ENCODE results near the gene ATP6V0E2.

The ATP6V0E2 gene

GRCh38 chr7:149873074-149873969, at the start of gene ATP6V0E2:
ATP6V0E2 (plus strand) TSS chr7:149873969; CDS start chr7:149874066, 97 bp downstream.
- TF ChIP-seq, protein P1, sequence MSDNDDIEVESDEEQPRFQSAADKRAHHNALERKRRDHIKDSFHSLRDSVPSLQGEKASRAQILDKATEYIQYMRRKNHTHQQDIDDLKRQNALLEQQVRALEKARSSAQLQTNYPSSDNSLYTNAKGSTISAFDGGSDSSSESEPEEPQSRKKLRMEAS (IDR thresholded peaks at IDR 0.05; ENCODE audit: low read depth, low read length): no peak
- H3K4me3 ChIP-seq (ENCODE audit: low read depth, low read length): peak within 1 kb of the TSS; percentile 60
- peak; percentile 92 for DNase-seq (ENCODE audit: low read depth)

DNA sequence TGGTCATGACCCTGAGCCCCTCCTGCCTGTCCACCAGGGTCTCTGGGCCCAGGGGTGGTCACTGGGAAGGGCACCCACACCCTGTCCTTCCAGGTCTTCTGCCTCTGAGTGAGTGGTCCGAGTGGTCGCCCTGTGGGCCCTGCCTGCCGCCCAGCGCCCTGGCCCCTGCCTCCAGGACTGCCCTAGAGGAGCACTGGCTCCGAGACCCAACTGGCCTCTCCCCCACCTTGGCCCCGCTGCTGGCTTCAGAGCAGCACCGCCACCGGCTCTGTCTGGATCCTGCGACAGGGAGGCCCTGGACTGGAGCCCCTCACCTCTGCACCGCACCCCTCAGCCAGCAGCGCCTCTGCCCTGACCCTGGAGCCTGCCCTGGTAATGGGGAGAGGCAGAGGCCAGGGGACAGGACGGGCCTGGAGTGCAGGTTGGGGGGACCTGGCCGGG, 49.4 kb upstream of the ATP6V0E2 start:
- H3K4me3 ChIP-seq (ENCODE audit: low read depth, low read length): no peak overlapping the region
- no peak for DNase-seq (ENCODE audit: low read depth)
- TF ChIP-seq POLR2A (IDR thresholded peaks at IDR 0.05; ENCODE audit: extremely low read depth, insufficient read length): no peak
- TF ChIP-seq, protein P2, sequence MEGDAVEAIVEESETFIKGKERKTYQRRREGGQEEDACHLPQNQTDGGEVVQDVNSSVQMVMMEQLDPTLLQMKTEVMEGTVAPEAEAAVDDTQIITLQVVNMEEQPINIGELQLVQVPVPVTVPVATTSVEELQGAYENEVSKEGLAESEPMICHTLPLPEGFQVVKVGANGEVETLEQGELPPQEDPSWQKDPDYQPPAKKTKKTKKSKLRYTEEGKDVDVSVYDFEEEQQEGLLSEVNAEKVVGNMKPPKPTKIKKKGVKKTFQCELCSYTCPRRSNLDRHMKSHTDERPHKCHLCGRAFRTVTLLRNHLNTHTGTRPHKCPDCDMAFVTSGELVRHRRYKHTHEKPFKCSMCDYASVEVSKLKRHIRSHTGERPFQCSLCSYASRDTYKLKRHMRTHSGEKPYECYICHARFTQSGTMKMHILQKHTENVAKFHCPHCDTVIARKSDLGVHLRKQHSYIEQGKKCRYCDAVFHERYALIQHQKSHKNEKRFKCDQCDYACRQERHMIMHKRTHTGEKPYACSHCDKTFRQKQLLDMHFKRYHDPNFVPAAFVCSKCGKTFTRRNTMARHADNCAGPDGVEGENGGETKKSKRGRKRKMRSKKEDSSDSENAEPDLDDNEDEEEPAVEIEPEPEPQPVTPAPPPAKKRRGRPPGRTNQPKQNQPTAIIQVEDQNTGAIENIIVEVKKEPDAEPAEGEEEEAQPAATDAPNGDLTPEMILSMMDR (IDR thresholded peaks at IDR 0.05; ENCODE audit: low read depth, low read length): no peak
- no peak for TF ChIP-seq MYC (IDR thresholded peaks at IDR 0.05; ENCODE audit: low read depth, low read length)
- TF ChIP-seq, protein P1 (IDR thresholded peaks at IDR 0.05; ENCODE audit: low read depth, low read length): no peak

DNA sequence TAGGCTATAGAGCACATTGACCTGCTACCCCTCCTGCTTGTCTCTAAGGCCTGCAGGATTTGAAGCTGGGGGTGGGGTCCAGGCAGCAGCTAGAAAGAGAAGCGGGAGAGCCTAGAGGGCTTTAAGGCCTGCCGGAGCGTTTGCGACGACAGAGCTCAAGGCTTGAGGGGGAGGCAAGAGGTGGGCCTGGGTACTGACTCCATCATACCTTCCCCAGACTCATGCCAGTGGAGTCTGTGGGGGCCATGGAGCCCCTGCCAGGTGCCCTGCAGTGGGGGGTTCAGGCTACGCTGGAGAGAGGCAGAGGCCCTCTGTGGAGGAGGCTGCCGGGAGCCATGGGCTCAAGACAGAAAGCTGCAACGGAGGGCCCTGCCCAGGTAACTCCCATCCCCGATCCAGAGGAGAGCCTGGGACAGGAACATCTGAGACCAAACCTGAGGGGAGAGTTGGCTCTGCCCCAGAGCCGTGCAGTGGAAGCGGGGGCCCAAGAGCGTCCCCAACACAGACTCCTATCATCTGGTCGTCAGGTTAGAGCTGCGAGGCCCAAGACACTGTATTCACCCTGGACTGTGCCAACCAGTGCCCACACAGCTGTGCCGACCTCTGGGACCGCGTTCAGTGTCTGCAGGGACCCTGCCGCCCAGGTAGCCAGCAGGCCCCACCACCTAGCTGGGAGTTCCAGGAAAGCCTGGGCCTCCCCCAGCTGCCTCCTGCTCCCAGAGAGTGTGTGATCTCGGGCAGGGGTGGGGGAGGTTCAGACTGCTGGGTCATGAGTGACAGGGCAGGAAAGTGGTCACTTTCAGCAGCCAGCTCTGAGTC, 48.8 kb upstream of the ATP6V0E2 start:
- TF ChIP-seq MYC (IDR thresholded peaks at IDR 0.05; ENCODE audit: low read depth, low read length) (no peak), POLR2A (IDR thresholded peaks at IDR 0.05; ENCODE audit: extremely low read depth, insufficient read length) (no peak)
- TF ChIP-seq, protein P2 (IDR thresholded peaks at IDR 0.05; ENCODE audit: low read depth, low read length): no peak
- TF ChIP-seq, protein P1 (IDR thresholded peaks at IDR 0.05; ENCODE audit: low read depth, low read length): no peak
- H3K4me3 ChIP-seq (ENCODE audit: low read depth, low read length): no peak overlapping the region
- no peak for DNase-seq (ENCODE audit: low read depth)

DNA sequence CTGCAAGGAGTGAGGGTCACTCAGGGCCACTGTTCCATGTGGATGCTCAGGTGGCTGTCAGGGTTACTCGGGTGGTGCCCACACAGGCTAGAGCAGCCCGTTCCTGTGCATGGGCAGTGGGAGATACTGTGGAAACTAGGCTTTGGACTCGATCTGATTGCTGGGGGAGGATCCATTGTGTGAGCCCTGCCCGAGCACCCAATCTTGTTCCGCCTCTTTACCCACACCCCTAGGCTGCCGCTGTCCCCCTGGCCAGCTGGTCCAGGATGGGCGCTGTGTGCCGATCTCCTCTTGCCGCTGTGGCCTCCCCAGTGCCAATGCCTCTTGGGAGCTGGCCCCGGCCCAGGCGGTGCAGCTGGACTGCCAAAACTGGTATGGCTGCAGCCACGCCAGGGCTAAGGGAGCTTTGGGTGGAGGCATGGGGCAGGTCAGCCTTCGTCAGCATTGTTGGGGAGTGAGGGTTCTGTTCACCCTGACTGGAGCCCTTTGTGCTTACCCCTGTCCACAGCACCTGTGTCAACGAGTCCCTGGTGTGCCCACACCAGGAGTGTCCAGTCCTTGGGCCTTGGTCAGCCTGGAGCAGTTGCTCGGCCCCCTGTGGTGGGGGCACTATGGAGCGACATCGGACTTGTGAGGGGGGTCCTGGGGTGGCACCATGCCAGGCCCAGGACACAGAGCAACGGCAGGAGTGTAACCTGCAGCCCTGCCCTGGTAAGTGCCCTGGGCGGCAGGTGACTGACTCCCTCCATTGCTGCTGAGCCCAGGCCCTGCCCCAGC, 48.0 kb upstream of the ATP6V0E2 start:
- TF ChIP-seq, protein P1 (IDR thresholded peaks at IDR 0.05; ENCODE audit: low read depth, low read length): no peak
- TF ChIP-seq MYC (IDR thresholded peaks at IDR 0.05; ENCODE audit: low read depth, low read length): no peak
- TF ChIP-seq, protein P2 (IDR thresholded peaks at IDR 0.05; ENCODE audit: low read depth, low read length): no peak
- TF ChIP-seq POLR2A (IDR thresholded peaks at IDR 0.05; ENCODE audit: extremely low read depth, insufficient read length): no peak
- H3K4me3 ChIP-seq (ENCODE audit: low read depth, low read length): no peak overlapping the region
- no peak for DNase-seq (ENCODE audit: low read depth)

GRCh38 chr7:149826344-149827088, 47.3 kb upstream of the ATP6V0E2 start:
- TF ChIP-seq, protein P2 (IDR thresholded peaks at IDR 0.05; ENCODE audit: low read depth, low read length): no peak
- TF ChIP-seq, protein P1 (IDR thresholded peaks at IDR 0.05; ENCODE audit: low read depth, low read length): no peak
- TF ChIP-seq POLR2A (IDR thresholded peaks at IDR 0.05; ENCODE audit: extremely low read depth, insufficient read length) (no peak), MYC (IDR thresholded peaks at IDR 0.05; ENCODE audit: low read depth, low read length) (no peak)
- H3K4me3 ChIP-seq (ENCODE audit: low read depth, low read length): no peak overlapping the region
- peak; percentile 53 for DNase-seq (ENCODE audit: low read depth)
